ENCODE measurements around the gene FOXD4L6. TPM values are rescaled to one million over a fixed set of nuclear protein-coding genes. Genes with fewer than 3 reads are reported as not detected.
"Not testable (repeated sequence)": the region's sequence is repeated elsewhere in the genome, so short reads cannot be mapped to it uniquely, and the experiment has no call there.

FOXD4L6 gene
- polyA plus RNA-seq, 2 donors = 0.04 TPM

DNA sequence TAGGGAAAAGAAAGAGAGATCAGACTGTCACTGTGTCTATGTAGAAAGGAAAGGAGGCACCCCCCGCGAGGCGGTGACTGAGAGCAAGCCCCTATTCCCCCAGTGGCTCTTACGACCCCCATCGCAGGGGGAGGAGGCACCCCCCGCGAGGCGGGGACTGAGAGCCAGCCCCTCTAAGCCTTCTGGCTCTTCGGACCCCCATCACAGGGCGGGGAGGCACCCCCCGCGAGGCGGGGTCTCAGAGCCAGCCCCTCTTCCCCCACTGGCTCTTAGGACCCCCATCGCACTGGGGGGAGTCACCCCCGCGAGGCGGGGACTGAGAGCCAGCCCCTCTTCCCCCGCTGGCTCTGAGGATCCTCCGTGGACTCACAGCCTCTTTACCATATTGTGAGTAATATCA is 23.9 kb downstream of the FOXD4L6 start:
- not testable (repeated sequence) for H3K36me3 ChIP-seq (ENCODE audit: control insufficient read depth in 2 of 2, insufficient read depth in 2 of 2, low read length in 1 of 2); H3K9me3 ChIP-seq (ENCODE audit: control insufficient read depth in 2 of 2, insufficient read depth in 1 of 2, low read depth in 1 of 2, low read length in 1 of 2); H3K4me3 ChIP-seq (ENCODE audit: low read depth in 1 of 2, low read length in 2 of 2); H3K27ac ChIP-seq (ENCODE audit: low read depth in 2 of 2, low read length in 1 of 2); H3K4me1 ChIP-seq (ENCODE audit: control insufficient read depth in 2 of 2, insufficient read depth in 2 of 2, low read length in 1 of 2); H3K27me3 ChIP-seq (ENCODE audit: control insufficient read depth in 1 of 2, insufficient read depth in 2 of 2, low read length in 2 of 2)
- WGBS, 2 donors = 12 to 20% methylated on average over 8 to 13 of the region's 19 CpGs

DNA sequence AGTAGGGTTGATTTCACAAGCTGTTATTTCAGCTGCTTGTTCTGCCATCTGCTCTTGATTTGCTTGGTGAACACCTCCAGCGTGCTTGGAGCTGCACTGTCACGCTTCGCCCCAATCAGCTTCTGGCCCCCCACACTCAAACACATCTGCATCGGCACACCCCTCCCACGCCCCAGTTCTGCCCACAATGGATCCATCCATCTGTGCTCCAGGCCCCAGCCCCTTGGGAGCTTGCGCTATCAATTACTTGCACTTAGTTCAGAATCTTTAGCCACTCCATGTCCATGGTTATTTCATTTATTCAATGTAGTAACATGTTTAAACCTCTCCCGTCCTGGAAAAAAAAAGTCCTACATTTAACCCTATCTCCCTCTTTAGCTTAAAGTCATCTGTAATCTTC is 28.0 kb downstream of the FOXD4L6 start:
- not testable (repeated sequence) for H3K36me3 ChIP-seq (ENCODE audit: control insufficient read depth in 2 of 2, insufficient read depth in 2 of 2, low read length in 1 of 2); H3K4me1 ChIP-seq (ENCODE audit: control insufficient read depth in 2 of 2, insufficient read depth in 2 of 2, low read length in 1 of 2); H3K9me3 ChIP-seq (ENCODE audit: control insufficient read depth in 2 of 2, insufficient read depth in 1 of 2, low read depth in 1 of 2, low read length in 1 of 2); H3K4me3 ChIP-seq (ENCODE audit: low read depth in 1 of 2, low read length in 2 of 2); H3K27me3 ChIP-seq (ENCODE audit: control insufficient read depth in 1 of 2, insufficient read depth in 2 of 2, low read length in 2 of 2); H3K27ac ChIP-seq (ENCODE audit: low read depth in 2 of 2, low read length in 1 of 2)
- WGBS, 2 donors = 56 to 63% methylated on average over 4 of the region's 7 CpGs

DNA sequence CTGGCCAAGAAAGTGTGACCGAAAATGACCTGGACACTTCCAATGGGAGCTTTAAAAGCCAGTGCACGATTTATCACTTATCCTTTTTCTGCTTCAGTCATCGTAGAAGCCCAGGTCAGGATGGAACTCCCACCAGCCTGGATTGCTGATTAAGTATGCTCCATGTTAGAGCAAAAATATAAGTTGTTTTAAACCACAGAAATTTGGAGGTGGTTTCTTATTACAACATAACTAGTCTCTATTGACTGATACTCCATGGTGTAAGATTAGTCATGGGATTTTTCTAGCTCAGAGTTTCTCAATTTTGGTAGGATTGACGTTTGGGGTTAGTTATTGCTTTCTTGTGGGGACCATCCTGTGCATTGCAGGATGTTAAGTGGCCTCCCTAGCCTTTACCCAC is 29.7 kb downstream of the FOXD4L6 start:
- H3K9me3 ChIP-seq (ENCODE audit: control insufficient read depth in 2 of 2, insufficient read depth in 1 of 2, low read depth in 1 of 2, low read length in 1 of 2); H3K27me3 ChIP-seq (ENCODE audit: control insufficient read depth in 1 of 2, insufficient read depth in 2 of 2, low read length in 2 of 2); H3K36me3 ChIP-seq (ENCODE audit: control insufficient read depth in 2 of 2, insufficient read depth in 2 of 2, low read length in 1 of 2); H3K27ac ChIP-seq (ENCODE audit: low read depth in 2 of 2, low read length in 1 of 2); H3K4me1 ChIP-seq (ENCODE audit: control insufficient read depth in 2 of 2, insufficient read depth in 2 of 2, low read length in 1 of 2); H3K4me3 ChIP-seq (ENCODE audit: low read depth in 1 of 2, low read length in 2 of 2): not testable (repeated sequence)
- WGBS, 2 donors = 51 to 61% methylated on average over 4 of the region's 4 CpGs

DNA sequence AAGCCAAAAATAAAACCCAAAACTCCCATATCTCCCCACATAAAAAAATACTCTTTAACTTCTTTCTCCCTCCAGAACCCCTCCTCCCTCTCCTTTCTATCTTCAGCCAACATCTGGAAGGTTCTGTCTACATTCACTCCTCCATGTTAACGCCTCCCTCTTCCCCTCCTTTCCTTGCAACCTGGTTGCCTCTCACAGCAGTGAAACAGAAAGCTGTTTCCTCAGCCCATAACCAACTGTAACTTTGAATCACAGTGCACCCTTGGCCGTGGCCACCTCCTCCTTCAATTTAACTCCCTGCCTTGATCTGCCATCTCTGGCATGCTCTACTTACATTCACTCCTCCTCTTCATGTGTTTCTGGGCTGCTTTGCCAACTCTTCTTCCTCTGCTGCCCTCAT is 33.4 kb downstream of the FOXD4L6 start:
- not testable (repeated sequence) for H3K4me1 ChIP-seq (ENCODE audit: control insufficient read depth in 2 of 2, insufficient read depth in 2 of 2, low read length in 1 of 2); H3K36me3 ChIP-seq (ENCODE audit: control insufficient read depth in 2 of 2, insufficient read depth in 2 of 2, low read length in 1 of 2)
- WGBS, 2 donors = 35 to 47% methylated on average over 1 of the region's 2 CpGs

DNA sequence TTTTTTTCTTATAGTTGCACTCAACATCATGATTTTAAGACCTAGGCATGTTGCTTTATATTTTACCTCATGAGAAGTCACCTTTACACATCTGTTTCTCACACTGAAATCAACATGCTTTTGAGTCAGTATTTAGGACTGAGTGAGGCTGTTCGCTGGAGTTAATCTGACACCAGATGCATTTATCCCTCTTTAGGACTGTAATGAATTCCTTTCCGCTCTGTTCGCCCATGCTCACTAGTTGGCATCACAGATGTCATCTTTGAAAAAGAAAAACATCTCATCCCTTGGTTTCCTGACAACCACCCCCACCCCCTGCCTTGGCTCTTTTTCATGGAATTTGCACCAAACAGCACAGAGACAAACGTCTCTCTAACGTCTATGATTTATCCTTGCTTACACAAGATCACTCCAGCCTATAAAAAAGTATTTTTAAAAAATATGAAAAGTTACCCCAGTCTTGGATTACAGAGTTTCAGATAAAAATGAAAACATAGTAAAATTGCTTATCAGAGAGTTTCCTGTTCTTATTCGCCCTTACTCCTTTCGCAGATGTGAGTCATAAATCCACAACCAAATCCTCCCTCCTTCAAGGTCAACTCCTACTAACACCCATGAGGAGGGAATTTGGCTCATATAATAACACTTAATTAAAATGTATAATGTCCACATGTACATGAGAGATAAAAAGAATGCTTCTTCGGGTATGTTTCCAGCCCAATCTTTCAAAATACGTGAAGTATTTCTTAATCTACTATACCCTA is 34.3 kb downstream of the FOXD4L6 start:
- not testable (repeated sequence) for H3K27me3 ChIP-seq (ENCODE audit: control insufficient read depth in 1 of 2, insufficient read depth in 2 of 2, low read length in 2 of 2); H3K4me1 ChIP-seq (ENCODE audit: control insufficient read depth in 2 of 2, insufficient read depth in 2 of 2, low read length in 1 of 2); H3K27ac ChIP-seq (ENCODE audit: low read depth in 2 of 2, low read length in 1 of 2); H3K9me3 ChIP-seq (ENCODE audit: control insufficient read depth in 2 of 2, insufficient read depth in 1 of 2, low read depth in 1 of 2, low read length in 1 of 2); H3K4me3 ChIP-seq (ENCODE audit: low read depth in 1 of 2, low read length in 2 of 2); H3K36me3 ChIP-seq (ENCODE audit: control insufficient read depth in 2 of 2, insufficient read depth in 2 of 2, low read length in 1 of 2)
- 63 to 69% methylated on average over 3 to 4 of the region's 9 CpGs for WGBS, 2 donors

More for the DNA sequence above, 33.4 kb downstream of the FOXD4L6 start:
- H3K9me3 ChIP-seq (ENCODE audit: control insufficient read depth in 2 of 2, insufficient read depth in 1 of 2, low read depth in 1 of 2, low read length in 1 of 2); H3K27ac ChIP-seq (ENCODE audit: low read depth in 2 of 2, low read length in 1 of 2); H3K27me3 ChIP-seq (ENCODE audit: control insufficient read depth in 1 of 2, insufficient read depth in 2 of 2, low read length in 2 of 2); H3K4me3 ChIP-seq (ENCODE audit: low read depth in 1 of 2, low read length in 2 of 2): not testable (repeated sequence)

DNA sequence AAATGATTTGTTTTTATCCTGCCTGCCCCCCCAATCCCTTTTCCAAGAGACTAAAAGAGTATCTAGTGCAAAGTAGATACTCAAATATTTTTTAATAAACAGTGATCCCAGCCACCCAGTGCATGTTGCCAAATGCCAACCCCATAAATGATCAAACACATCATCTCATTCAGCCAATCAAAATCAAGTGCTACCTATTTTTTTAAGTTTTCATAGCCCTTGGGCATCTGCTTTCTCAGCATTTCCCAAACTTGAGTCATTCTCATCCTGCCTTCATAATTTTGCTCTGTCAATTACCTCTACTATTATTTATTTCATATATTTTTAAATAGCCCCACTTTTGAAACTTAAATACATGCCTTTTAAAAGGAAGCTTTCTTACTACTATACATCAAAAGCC is 37.6 kb downstream of the FOXD4L6 start:
- not testable (repeated sequence) for H3K9me3 ChIP-seq (ENCODE audit: control insufficient read depth in 2 of 2, insufficient read depth in 1 of 2, low read depth in 1 of 2, low read length in 1 of 2); H3K27me3 ChIP-seq (ENCODE audit: control insufficient read depth in 1 of 2, insufficient read depth in 2 of 2, low read length in 2 of 2); H3K4me1 ChIP-seq (ENCODE audit: control insufficient read depth in 2 of 2, insufficient read depth in 2 of 2, low read length in 1 of 2); H3K27ac ChIP-seq (ENCODE audit: low read depth in 2 of 2, low read length in 1 of 2); H3K36me3 ChIP-seq (ENCODE audit: control insufficient read depth in 2 of 2, insufficient read depth in 2 of 2, low read length in 1 of 2); H3K4me3 ChIP-seq (ENCODE audit: low read depth in 1 of 2, low read length in 2 of 2)

DNA sequence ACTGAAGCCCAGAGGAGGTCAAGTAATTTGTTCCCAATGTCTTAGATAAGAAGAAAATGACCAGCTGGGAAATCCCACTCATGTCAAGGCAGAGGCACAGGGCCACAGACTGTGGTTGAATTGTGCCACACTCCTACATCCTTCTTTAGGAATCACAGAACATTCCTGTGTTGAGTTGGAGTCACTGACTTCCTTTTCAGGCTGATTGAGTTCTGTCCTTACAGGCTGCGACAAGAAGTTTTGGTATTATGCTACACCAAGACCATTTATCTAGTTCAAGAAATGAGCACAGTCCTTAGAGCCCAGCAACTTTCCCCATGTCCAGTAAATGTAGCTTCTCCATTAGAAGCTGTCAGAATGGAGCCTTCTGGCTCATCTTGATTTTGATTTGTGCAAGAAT is 38.1 kb downstream of the FOXD4L6 start:
- not testable (repeated sequence) for H3K27me3 ChIP-seq (ENCODE audit: control insufficient read depth in 1 of 2, insufficient read depth in 2 of 2, low read length in 2 of 2); H3K27ac ChIP-seq (ENCODE audit: low read depth in 2 of 2, low read length in 1 of 2); H3K9me3 ChIP-seq (ENCODE audit: control insufficient read depth in 2 of 2, insufficient read depth in 1 of 2, low read depth in 1 of 2, low read length in 1 of 2); H3K4me3 ChIP-seq (ENCODE audit: low read depth in 1 of 2, low read length in 2 of 2); H3K36me3 ChIP-seq (ENCODE audit: control insufficient read depth in 2 of 2, insufficient read depth in 2 of 2, low read length in 1 of 2); H3K4me1 ChIP-seq (ENCODE audit: control insufficient read depth in 2 of 2, insufficient read depth in 2 of 2, low read length in 1 of 2)
- 49 to 57% methylated on average over 1 of the region's 1 CpG for WGBS, 2 donors

- H3K27me3 ChIP-seq (ENCODE audit: control insufficient read depth in 1 of 2, insufficient read depth in 2 of 2, low read length in 2 of 2); H3K27ac ChIP-seq (ENCODE audit: low read depth in 2 of 2, low read length in 1 of 2); H3K9me3 ChIP-seq (ENCODE audit: control insufficient read depth in 2 of 2, insufficient read depth in 1 of 2, low read depth in 1 of 2, low read length in 1 of 2); H3K4me1 ChIP-seq (ENCODE audit: control insufficient read depth in 2 of 2, insufficient read depth in 2 of 2, low read length in 1 of 2); H3K36me3 ChIP-seq (ENCODE audit: control insufficient read depth in 2 of 2, insufficient read depth in 2 of 2, low read length in 1 of 2); H3K4me3 ChIP-seq (ENCODE audit: low read depth in 1 of 2, low read length in 2 of 2): not testable (repeated sequence)
- 9% methylated on average over 9 of the region's 11 CpGs for WGBS, 2 donors
These were observed 39.9 kb downstream of the FOXD4L6 start for GRCh38 chr9:41088450-41089059.

DNA sequence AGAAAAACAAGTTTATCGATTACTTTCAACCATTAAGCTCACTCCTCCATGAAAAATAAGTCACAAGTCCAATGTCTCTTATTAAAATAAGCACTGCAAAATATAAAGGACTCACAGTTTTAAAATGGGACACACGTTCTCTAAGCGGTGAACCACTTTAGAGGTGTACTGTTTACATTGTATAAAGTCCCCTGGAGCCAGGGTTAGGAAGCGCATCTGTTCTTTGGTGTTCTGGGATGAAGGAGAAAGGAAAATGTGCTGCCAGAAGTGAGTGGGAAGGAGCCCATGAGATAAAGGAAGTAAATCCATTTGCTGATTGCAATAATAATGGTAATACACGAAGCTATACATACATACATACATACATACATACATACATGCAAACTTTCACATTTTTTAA is 40.6 kb downstream of the FOXD4L6 start:
- H3K4me3 ChIP-seq (ENCODE audit: low read depth in 1 of 2, low read length in 2 of 2); H3K4me1 ChIP-seq (ENCODE audit: control insufficient read depth in 2 of 2, insufficient read depth in 2 of 2, low read length in 1 of 2); H3K27ac ChIP-seq (ENCODE audit: low read depth in 2 of 2, low read length in 1 of 2); H3K9me3 ChIP-seq (ENCODE audit: control insufficient read depth in 2 of 2, insufficient read depth in 1 of 2, low read depth in 1 of 2, low read length in 1 of 2); H3K36me3 ChIP-seq (ENCODE audit: control insufficient read depth in 2 of 2, insufficient read depth in 2 of 2, low read length in 1 of 2); H3K27me3 ChIP-seq (ENCODE audit: control insufficient read depth in 1 of 2, insufficient read depth in 2 of 2, low read length in 2 of 2): not testable (repeated sequence)
- 57 to 70% methylated on average over 5 of the region's 5 CpGs for WGBS, 2 donors

GRCh38 chr9:41087157-41087780 is 41.2 kb downstream of the FOXD4L6 start:
- H3K4me3 ChIP-seq (ENCODE audit: low read depth in 1 of 2, low read length in 2 of 2); H3K27me3 ChIP-seq (ENCODE audit: control insufficient read depth in 1 of 2, insufficient read depth in 2 of 2, low read length in 2 of 2); H3K9me3 ChIP-seq (ENCODE audit: control insufficient read depth in 2 of 2, insufficient read depth in 1 of 2, low read depth in 1 of 2, low read length in 1 of 2); H3K36me3 ChIP-seq (ENCODE audit: control insufficient read depth in 2 of 2, insufficient read depth in 2 of 2, low read length in 1 of 2); H3K4me1 ChIP-seq (ENCODE audit: control insufficient read depth in 2 of 2, insufficient read depth in 2 of 2, low read length in 1 of 2); H3K27ac ChIP-seq (ENCODE audit: low read depth in 2 of 2, low read length in 1 of 2): not testable (repeated sequence)
- WGBS, 2 donors = 52 to 64% methylated on average over 4 of the region's 5 CpGs
